Right kidney (tissue), 1 donor: ENCODE measurements around the gene PIP5K1C.

Experiments used
- DNase-seq: peaks from one replicate; pipeline ENCODE4 v3.0.0-alpha.2; 2016

Gene PIP5K1C

GRCh38 chr19:3695124-3695733 lies 5.0 kb downstream of the PIP5K1C start:
- no peak for DNase-seq

DNA sequence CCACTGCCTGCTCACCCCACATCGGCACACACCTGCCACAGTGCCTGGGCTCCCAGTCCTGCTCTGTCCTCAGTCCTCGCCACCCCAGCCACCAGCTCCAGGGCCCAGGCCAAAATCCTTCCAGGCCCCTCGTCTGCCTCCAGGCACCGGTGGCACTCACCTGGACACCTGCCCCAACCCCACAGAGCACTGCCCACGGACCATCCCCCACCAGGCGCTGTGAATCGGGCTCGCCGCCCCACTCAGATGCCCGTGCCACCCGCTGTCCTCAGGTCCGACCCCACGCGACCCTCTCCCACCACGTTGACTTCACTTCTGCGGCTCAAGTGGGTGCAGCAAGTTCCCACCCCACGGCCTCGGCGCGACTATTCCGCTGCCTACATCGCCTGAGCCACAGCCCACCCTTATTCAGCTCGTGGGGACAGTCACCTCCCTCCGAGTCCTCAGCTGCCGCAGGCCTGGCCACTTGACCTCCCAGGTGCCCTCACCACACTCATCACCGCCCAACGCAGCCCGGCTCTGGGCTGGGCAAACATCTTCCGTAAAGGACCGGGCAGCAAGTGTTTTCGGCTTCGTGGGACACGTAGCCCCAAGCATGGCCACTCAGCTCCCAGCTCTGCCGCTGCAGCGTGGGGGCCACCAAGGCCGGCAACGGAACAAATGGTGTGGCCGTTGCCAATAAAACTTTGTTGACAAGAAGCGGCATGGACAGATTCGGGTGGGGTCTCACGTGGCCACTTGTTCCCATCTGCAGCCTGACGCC lies 5.7 kb downstream of the PIP5K1C start:
- DNase-seq, result no peak

GRCh38 chr19:3693025-3693925 lies 7.0 kb downstream of the PIP5K1C start:
- DNase-seq, result no peak

DNA sequence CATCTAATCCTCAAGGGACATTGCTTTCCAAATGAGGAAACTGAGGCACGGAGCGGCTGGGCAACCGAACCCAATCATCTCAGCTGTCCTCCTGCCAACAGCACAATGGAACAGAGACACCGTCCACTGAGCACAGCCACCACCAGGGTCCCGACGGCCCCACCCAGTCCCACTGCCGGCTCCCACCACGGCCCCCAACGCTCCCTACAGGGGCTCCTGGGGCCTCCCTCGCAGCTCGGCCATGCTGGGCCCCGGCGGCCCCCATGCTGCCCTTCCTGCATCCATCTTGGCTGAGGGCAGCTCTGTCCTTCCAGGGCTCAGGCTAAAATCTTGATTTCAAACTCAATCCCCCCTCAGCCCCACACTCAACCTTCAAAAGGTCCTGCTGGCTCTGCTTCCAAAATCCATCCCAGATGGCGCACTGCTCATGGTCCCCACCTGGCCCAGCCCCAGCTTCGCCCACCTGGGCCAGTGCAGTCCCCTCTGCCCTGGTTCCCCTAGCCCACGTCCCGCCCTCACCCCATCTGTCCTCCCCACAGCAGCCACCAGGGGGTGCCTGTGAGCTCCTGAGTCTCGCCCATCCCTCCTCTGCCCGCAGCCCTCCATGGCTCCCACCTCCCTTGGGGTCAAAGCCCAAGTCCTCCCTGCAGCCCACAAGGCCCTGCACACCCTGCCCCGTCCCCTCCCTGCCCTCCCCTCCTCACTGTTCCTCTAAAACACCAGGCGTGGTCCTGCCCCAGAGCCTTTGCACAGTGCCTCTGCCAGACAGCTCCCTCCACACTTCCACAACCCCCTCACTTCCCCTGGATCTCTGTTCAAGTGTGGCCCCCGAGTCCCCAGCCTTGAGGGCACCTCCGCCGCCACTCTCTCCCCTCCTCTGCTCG lies 7.9 kb downstream of the PIP5K1C start:
- DNase-seq, result no peak

GRCh38 chr19:3691726-3692125 lies 8.5 kb downstream of the PIP5K1C start:
- DNase-seq, result no peak

GRCh38 chr19:3691372-3691716 lies 8.9 kb downstream of the PIP5K1C start:
- DNase-seq, result no peak

GRCh38 chr19:3690551-3691371 lies 9.5 kb downstream of the PIP5K1C start:
- DNase-seq, result no peak

DNA sequence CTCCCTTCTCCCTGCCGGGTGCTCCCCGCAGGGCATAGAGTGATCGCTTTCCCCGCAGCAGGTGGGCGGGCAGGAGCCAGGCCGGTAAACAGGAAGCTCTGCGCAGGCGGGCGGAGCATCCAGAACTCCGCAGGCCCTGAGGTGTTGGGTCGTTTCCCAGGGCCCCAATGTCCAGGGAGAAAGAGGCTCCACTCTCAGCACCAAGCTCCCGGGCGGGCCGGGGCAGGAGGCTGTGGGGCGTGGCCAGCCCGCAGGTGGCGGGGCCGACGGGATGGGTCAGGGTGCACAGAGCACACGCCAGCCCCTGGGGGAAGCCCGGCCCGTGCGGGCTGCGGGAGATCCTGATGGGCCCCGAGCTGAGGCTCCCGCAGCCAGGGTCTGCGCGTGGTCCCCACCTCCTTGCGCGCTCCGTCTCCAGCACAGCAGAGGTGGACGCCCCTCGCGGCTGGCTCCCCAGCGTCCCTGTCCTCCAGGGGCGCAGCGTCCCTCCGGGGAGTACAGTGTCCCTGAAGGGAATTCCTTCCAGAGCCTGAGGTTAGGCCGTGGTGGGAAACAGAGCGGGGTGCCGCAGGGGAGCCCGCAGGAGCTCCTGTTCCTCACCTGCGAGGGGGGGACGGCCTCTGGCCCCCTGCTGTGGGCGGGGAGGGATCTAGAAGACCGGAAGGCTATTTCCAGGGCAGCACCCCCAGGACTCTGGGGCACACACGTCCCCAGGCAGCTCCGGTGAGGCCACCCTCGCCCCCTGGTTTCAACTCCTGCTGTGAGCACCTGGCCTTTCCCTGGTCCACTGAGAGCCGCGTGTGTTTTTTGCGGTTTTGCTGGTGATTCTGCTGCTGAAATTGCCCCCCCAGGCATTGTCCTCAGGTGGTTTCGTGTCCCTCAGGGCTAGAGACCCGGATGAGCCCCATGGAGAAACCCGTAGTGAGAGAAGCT lies 12.2 kb downstream of the PIP5K1C start:
- peak; percentile 58 for DNase-seq

- no peak for DNase-seq
These were observed 12.9 kb downstream of the PIP5K1C start for GRCh38 chr19:3687393-3687773.

DNA sequence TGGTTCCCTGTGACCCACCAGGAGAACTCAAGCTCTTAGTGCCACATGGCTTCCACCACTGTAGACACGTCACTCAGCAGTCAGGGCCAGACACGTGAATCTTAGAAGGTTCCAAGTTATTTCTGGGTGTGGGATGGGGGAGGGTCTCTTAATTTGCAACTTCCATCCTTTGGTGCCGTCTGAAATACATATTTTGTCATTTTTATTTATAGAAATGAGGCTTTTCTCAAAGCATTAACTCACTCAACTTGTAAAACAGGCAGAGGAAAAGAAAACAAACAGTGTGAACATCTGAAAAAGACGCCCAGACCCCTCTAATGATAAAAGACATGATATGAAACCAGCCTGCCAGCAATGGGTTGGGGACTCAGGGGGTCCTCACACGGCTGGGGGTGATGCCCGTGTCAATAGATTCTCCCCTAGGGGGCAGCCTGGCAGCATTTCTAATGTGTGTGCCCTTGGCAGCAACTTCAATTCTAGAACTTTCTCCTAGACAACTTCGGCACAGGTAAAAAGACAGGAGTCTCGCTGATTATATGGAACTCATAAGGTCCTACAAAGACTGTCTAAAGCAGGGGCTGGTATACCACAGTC lies 15.4 kb downstream of the PIP5K1C start:
- no peak for DNase-seq

- DNase-seq, result no peak
These were observed 16.0 kb downstream of the PIP5K1C start for GRCh38 chr19:3684054-3684816.

DNA sequence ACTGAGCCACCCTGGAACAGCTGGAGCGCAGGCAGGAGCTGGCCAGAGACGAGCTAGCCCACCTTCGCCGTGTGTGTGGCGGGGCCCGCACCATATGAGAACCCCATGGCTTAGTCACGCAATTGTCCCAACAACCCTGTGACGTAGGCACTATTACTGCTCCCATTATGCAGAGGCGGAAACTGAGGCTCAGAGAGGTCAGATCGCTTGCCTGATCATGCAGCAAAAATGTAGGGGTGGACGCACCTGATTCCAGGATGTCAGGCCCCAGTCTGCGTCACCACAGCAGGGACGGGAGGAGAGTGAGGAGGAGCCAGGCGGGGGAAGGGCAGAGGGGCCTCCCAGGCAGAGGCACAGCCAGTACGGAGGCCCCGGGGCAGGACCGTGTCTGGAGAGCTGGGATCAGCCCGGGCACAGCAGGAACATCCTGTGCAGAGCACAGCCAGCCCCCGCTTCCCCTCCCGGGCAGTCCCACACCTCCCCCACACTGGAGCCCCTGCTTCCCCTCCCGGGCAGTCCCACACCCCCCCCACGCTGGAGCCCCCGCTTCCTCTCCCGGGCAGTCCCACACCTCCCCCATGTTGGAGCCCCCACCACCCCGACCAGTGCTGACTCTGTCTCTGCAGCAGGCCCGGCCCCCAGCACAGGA lies 16.7 kb downstream of the PIP5K1C start:
- DNase-seq, result peak; percentile 32

DNA sequence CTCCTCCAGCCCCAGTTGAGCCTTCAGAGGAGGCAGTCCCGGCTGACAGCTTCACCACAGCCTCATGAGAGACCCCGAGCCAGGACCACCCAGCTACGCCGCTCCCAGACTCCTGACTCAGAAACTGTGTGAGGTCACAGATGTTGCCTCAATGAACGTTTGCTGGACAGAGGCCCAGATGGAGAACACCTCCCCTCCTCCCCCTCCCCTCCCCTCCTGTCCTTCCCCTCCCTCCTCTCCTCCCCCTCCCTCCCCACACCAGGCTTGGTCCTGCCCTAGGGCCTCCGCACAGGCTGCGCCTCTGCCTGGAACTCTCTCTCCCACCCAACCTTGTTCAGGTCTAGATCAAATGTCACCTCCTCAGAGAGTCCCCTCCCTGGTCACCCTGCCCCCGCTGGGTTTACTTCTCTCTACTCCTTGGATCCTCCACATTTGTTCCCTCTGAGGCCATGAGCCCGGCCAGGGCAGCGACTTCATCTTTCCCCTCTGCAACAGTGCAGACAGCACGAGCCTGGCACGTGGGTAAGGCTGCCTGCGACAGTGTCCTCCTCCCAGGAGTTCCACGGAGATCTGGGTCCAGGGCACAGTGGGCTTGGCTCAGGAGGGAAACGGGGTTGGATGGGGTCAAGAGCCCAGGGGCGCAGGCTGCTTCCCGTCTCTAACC lies 17.4 kb downstream of the PIP5K1C start:
- no peak for DNase-seq

DNA sequence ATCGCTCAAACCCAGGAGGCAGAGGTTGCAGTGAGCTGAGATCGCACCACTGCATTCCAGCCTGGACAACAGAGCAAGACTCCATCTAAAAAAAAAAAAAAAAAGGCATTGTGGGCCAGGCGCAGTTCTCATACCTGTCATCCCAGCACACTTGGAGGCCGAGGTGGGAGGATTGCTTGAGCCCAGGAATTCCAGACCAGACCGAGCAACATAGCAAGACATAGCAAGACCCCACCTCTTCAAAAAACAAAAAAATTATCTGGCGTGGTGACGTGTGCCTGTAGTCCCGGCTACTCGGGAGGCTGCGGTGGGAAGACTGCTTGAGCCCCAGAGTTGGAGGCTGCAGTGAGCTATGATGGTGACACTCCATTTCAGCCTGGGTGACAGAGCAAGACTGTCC lies 18.0 kb downstream of the PIP5K1C start:
- no peak for DNase-seq

DNA sequence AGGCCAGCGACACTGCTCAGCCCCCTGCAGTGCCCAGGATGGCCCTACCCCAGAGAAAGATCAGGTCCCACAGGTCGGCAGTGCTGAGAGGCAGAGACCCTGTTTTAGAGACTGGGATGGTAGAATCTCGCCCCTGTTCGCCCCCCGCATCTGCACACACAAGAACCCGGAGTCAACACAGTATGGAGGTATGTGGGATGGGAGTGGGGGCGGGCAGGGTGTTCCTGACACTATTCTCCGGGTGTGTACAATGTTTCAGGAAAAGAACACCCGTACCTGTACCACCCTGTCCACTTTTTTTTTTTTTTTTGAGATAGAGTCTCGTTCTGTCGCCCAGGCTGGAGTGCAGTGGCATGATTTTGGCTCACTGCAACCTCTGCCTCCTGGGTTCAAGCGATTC lies 19.3 kb downstream of the PIP5K1C start:
- no peak for DNase-seq

DNA sequence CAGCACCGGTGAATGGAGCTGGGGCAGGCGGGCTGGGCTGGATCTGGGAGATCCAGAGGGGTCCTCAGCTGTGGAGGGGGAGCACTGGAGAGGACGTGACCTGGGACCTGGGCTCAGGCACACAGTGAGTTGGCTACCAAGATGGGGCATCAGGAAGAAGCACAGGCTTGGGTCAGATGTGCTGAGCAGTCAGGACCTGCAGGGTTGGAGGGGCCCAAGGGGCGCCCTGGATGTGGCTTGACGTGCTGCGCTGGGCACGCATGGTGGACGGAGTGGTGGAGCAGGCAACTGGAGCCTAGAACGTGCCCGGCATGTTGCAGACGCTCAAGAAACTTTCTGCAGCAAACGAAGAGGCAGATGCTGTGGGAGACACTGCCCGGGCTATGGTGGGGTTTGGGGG lies 20.7 kb downstream of the PIP5K1C start:
- no peak for DNase-seq

DNA sequence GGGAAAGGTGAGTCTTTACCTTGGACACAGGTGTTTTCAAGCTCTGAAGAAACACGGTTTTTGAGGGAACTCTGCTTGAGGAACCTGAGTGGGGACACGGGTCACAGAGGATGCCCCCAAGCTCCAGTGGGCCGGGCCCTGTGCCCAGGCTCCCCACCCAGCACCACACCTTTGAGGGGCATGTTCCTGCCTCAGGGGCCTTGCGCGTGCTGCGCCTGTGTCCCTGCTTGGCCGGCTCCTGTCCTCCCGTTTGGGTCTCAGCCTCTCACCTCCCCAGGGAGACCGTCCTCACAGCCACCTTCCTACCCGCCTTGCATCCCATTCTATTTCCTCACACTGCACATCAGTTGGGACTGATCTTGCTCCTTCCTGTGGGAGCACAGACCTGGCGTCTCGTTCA lies 21.1 kb downstream of the PIP5K1C start:
- DNase-seq, result no peak

DNA sequence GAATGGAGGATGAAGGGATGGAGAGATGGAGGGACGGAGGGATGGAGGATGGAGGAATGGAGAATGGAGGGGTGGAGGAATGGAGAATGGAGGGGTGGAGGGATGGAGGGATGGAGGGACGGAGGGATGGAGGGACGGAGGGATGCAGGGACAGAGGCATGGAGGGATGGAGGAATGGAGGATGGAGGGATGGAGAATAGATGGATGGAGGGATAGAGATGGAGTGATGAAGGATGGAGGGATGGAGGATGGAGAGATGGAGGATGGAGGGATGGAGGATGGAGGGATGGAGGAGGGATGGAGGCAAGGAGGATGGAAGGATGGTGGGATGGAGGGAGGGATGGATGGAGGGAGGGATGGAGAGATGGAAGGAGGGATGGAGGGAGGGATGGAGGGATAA lies 22.1 kb downstream of the PIP5K1C start:
- no peak for DNase-seq
